ENCODE results near the gene KBTBD2.
"Not testable (repeated sequence)": the region's sequence is repeated elsewhere in the genome, so short reads cannot be mapped to it uniquely, and the experiment has no call there.

The KBTBD2 gene

DNA sequence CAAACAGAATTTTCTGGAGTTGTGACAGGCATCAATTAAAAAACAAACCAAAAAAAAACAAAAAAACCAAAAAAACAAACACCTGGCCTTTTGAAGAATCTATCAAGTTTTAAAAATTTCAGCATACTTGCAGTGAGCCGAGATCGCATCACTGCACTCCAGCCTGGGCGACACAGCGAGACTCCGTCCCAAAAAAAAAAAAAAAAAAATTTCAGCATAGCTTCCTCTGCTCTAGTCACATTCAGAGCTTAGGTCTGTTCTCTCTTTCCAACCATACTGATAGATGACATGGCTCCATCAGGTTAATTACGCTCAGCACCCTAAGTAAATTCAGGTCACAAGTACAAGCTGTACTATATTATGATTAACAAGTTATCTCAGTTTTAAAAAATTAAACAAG is 3.1 kb downstream of the KBTBD2 start:
- in situ Hi-C loops (cut with MboI; ENCODE audit: low sequenced_read_pairs, unreplicated experiment) = no loop called here
- no peak for DNase-seq (ENCODE audit: low spot score)
- no peak for TF ChIP-seq CTCF (IDR thresholded peaks at IDR 0.05; ENCODE audit: borderline replicate concordance, control extremely low read depth, extremely low read depth, insufficient read depth, missing control alignments)

- in situ Hi-C loops (cut with MboI; ENCODE audit: low sequenced_read_pairs, unreplicated experiment) = no loop called here
- DNase-seq (ENCODE audit: low spot score) = no peak
- TF ChIP-seq CTCF (IDR thresholded peaks at IDR 0.05; ENCODE audit: borderline replicate concordance, control extremely low read depth, extremely low read depth, insufficient read depth, missing control alignments) = no peak
These were observed 4.2 kb downstream of the KBTBD2 start for GRCh38 chr7:32887395-32887794.

DNA sequence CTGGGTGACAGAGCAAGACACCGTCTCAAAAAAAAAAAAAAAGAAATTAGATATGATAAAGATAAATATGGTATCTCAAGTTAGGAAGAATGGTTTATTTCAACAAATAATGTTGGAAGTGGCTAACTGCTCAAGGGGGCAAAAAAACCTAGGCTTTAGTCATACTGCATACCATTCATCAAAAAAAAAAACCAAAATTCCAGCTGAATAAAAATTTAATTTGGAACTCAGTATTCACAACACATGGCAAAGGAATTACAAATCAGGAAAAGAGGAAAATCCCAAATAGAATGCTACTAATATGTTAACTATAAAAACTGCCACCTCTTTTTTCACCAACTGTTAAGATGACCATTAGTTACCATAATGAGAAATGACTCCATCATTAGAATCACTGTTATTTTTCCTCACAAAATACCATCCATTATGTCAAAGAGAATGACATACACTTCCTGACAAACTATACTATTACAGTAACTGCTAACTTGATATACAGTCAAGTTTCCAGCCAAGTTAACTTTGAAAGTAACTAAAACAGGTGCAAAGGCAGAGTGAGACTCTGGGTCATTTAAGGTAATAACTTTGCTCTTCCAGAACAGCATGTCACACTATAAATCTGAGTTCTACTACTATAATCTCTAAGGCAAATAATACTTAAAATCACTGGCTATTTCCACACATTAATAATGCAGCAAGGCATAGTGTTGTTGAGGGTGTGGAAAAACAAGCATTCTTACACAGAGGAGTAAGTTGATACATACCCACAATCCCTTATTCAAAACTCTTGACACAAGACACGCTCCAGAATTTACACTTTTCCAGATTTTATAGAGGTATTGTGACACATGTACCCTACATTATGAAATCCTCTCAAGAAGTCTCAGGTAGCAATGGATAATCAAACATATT is 10.2 kb downstream of the KBTBD2 start:
- no peak for TF ChIP-seq CTCF (IDR thresholded peaks at IDR 0.05; ENCODE audit: borderline replicate concordance, control extremely low read depth, extremely low read depth, insufficient read depth, missing control alignments)
- in situ Hi-C loops (cut with MboI; ENCODE audit: low sequenced_read_pairs, unreplicated experiment) = no loop called here
- DNase-seq (ENCODE audit: low spot score) = no peak

DNA sequence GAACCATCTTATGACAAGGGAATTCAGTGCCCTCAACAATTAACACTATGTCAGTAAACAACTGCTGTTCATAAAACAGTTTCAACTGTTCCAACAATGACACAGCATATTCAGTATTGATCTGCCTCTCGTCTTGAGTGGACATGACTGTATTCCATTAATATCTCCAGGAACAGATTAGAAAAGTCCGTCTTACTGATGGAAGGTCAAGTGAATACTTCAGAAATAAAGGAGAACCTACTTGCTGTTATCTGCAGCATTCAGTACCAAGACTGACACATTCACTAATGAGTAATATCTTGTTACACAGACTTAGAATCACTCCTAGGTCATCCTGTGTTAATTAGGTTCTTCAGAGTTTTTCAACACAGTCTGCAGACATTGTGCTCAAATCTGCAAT is 12.1 kb downstream of the KBTBD2 start:
- in situ Hi-C loops (cut with MboI; ENCODE audit: low sequenced_read_pairs, unreplicated experiment) = no loop called here
- no peak for DNase-seq (ENCODE audit: low spot score)
- no peak for TF ChIP-seq CTCF (IDR thresholded peaks at IDR 0.05; ENCODE audit: borderline replicate concordance, control extremely low read depth, extremely low read depth, insufficient read depth, missing control alignments)

- DNase-seq (ENCODE audit: low spot score) = not testable (repeated sequence)
These were observed 13.5 kb downstream of the KBTBD2 start for GRCh38 chr7:32878023-32878422.

GRCh38 chr7:32872421-32872820 is 19.1 kb downstream of the KBTBD2 start:
- TF ChIP-seq CTCF (IDR thresholded peaks at IDR 0.05; ENCODE audit: borderline replicate concordance, control extremely low read depth, extremely low read depth, insufficient read depth, missing control alignments) = no peak
- in situ Hi-C loops (cut with MboI; ENCODE audit: low sequenced_read_pairs, unreplicated experiment) = no loop called here
- DNase-seq (ENCODE audit: low spot score) = no peak

More at GRCh38 chr7:32878023-32878422, 13.5 kb downstream of the KBTBD2 start:
- in situ Hi-C loops (cut with MboI; ENCODE audit: low sequenced_read_pairs, unreplicated experiment) = not testable (repeated sequence)

GRCh38 chr7:32871624-32872371 is 19.8 kb downstream of the KBTBD2 start:
- no peak for TF ChIP-seq CTCF (IDR thresholded peaks at IDR 0.05; ENCODE audit: borderline replicate concordance, control extremely low read depth, extremely low read depth, insufficient read depth, missing control alignments)
- no peak for DNase-seq (ENCODE audit: low spot score)
- in situ Hi-C loops (cut with MboI; ENCODE audit: low sequenced_read_pairs, unreplicated experiment) = no loop called here
